GM18861 (cell line): ENCODE measurements around the gene ACSL4.
"Not testable (repeated sequence)": the region's sequence is repeated elsewhere in the genome, so short reads cannot be mapped to it uniquely, and the experiment has no call there.

ENCODE experiments used
- ATAC-seq: cut with Tn5 transposase; IDR thresholded peaks from one replicate; pipeline ENCODE4 v1.9.1; 2021; ENCODE audit not compliant: unreplicated experiment

ACSL4 gene

DNA sequence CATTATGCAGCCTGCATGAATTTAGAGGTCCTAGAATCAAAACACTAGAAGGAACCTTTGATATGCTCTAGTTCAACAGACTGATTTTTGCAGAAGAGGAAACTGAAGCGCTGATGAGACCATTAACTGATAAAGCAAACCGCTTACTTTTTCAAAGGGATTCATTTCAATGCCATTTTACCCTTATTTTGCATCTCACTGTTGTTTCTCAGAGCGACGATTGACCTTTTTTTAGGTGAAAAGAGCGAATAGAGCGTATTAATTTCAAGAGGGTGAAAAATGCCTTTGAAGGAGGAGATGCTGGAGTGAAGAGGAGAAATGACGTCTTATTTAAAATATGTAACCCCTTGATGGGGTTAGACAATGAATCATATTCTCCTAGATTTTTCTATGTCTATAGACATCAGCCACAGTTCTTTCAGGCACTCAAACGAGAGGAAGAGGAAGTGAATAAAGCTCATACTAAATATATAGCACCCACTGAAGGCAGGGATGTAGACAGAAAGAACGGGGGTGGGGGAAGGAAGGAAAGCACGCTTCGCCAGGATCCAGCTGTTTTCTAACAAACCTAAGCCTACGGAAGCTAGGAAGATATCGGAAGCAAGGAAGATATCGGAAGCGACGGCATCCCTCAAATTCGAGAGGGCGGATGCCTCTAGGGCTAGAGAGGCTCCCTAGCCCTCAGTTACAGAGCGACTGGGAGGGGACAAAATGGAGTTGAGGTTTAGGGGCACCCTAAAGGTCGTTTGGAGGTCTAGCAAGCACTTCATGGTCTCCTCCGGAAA lies 848 bp downstream of the ACSL4 start:
- no peak for ATAC-seq

DNA sequence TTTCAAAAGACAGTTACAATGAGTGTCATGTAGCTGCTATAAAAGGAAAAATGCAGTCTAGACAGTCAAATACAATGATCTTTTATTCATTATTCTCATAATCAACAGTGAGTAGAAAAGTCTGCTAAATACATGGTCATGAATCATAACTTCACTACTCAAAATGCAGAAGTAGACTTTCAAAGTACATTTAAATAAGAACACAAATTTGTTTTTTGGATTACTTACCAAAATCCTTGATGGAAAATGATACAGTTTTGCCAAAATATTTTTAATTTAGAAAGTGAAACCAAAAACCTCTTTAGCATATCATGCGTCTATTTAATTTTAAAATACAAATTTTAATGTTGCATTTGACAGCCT lies 4.9 kb downstream of the ACSL4 start:
- ATAC-seq, result no peak

DNA sequence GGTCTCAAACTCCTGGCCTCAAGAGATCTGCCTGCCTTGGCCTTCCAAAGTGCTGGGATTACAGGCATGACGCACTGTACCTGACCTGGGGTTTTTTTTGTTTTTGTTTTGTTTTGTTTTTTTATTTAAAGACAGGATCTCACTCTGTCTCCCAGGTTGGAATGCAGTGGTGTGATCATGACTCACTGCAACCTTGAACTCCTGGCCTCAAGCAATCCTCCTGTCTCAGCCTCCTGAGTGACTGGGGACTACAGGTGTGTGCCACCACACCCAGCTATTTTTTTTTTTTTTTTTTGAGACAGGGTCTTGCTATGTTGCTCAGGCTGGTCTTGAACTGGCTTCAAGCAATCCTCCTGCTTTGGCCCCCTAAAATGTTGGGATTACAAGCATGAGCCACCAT lies 8.1 kb downstream of the ACSL4 start:
- ATAC-seq, result not testable (repeated sequence)

DNA sequence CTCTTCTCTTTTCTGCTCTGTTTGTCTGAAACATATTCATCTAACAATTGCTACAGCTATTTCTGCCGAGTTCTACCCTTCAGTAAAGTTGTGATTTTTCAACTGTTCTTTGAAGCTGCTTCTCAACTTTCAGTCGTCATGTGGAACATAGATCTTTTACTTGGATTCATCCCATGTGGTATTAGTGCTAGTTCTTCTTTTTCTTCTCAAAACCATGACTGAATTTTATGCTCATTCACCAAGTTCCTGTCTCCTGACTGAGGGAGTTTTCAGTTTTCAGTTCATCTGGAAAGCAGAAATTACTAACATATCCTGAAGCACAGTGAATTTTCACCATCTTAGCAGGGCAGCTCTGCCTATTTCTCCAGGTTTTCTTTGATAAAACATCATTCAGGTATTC lies 12.1 kb downstream of the ACSL4 start:
- ATAC-seq, result no peak

DNA sequence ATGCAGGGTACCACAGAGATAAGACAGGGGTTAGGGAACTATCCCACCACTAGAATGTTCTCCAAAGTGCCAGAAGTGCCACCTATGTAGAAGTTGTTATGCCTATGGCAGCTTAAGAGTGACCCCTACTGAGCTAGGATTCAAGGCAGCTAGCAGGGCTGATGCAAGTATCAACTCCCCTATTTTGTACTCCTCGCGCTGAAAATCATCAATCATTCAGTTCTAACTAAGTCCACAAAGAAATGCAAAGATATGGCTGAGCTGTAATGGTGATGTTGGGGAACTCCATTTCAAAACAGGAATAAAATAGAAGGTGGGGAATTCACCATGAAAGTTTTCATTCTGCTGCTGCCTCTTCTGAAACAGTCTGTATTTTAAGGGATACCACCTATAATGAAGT lies 13.8 kb downstream of the ACSL4 start:
- no peak for ATAC-seq

DNA sequence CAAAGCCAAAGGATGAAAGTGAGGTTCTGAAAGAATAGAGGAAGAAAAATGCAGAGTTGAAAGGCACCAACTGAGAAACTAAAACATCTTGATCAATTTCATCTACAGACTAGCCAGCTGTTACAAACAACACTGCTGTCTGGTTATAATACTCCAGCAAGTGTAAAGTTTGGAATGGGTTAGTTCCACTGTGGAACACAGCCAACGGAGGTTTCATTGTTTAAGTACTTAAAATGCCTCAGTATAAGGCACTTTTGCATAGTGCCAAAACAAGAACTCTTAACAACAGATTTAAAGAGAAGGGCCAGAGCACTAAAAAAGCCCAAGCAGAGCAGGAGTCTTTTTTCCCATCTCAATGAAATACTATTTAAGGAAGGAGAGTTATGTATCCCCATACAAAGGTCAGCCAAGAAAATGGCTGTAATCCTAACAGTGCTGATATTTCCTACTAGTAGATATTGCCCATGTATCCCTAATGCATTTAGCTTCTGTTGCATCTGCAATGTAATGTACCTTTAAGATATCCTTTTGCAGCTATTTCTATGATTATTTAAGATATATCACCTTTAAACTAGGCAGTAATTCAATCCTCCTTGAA lies 16.5 kb downstream of the ACSL4 start:
- no peak for ATAC-seq

DNA sequence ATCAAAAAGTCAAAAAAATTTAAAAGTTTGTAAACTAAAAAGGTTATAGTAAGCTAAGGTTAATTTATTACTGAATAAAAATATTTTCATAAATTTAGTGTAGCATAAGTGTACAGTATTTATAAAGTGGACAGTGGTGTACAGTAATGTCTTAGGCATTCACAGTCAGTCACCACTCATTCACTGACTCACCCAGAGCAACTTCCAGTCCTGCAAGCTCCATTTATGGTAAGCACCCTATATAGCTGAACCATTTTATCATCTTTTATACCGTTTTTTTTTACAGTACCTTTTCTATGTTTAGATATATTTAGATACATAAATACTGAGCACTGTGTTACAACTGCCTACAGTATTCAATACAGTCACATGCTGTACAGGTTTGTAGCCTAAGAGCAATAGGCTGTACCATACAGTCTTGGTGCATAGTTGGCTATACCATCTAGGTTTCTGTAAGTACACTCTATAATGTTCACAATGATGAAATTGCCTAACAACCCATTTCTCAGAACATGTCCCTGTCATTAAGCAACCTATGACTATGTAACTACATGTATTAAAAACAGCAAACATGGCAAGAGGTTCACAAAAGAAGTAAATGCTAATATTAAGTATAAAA lies 18.6 kb downstream of the ACSL4 start:
- ATAC-seq, result no peak

DNA sequence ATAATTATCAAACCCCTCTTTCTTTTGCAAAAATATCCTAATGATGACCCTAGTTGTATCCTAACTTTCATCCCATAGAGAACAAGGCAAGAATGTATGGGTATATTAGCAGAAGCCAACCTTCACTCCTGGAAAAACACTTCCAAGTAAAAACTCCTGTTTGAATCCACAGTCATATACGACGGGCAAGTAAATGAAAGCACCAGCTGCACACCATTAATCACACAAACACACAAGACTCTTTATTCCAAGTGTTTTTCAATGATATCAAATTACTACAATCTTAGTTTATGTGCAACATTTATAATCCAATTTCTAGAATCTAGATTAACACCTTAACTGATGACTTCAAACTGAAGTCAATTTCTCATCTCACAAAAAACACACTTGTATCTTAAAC lies 22.9 kb downstream of the ACSL4 start:
- ATAC-seq, result no peak

DNA sequence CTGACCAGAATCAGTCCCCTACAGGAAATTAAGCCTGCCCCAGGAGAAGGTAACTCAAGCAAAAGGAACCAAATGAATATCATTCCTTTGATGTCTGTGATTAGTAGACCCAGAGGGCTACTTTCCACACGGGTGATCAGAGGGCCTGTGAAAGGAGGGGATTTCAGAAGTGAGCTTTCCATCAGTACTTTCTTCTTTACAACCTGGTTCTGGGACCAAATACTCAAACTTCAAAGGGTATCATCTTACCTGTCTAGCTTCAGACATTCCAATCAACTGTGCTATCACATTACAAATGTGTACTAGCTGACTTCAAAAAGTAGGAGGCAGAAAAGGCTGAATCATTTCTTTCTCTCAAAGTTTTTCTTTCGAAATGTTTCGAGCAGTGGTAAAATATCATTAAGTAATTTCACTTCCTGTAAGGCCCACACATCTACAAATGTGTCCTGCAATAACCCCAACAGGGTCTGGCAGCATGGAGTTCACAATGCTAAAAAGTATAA lies 23.9 kb downstream of the ACSL4 start:
- ATAC-seq, result peak; percentile 50

DNA sequence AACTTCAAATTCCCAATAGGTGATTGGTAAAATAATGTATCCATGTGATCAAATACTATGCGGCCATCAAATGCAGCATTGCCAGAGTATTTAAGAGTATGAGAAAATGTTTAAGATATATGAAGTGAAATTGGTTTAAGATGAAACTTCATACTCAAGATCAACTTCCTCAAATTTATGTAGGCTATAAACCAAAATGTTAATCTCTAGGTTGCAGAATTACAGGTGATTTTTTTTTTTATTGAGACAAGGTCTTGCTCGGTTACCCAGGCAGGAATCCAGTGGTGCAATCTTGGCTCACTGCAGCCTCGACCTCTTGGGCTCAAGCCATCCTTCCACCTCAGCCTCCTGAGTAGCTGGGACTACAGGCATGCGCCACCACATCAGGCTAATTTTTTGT lies 25.3 kb downstream of the ACSL4 start:
- ATAC-seq, result no peak

DNA sequence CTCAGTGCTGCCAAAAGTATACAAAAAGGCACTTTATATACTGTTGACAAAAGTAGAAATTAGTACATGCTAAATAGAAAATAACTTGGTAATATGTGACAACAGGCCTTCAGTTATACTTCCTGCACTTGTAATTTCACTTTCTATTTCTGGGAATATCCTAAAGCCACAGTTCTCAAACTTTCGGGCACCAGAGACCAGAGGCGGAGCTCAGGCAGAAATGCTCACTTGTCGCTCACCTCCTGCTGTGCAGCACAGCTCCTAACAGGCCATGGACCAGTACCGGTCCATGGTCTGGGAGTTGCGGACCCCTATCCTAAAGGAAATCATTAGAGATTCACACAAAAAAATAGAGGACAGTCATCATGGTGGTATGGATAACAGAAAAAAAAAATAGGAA lies 25.7 kb downstream of the ACSL4 start:
- no peak for ATAC-seq

DNA sequence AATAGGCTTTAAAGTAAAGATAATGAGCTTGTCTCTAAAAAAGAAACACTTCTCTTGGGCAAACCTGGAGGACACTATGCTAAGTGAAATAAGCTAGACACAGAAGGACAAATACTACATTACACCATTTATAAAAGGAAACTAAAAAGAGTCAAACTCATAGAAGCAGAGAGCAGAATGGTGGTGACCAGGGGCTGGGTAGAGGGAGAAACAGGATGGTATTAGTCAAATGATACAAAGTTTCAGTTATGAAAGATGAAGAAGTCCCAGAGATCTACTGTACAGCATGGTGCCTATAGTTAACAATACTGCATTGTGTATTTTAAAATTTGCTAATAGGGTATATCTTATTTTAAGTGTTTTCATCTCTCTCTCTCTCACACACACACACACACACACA lies 28.5 kb downstream of the ACSL4 start:
- ATAC-seq, result peak; percentile 67

DNA sequence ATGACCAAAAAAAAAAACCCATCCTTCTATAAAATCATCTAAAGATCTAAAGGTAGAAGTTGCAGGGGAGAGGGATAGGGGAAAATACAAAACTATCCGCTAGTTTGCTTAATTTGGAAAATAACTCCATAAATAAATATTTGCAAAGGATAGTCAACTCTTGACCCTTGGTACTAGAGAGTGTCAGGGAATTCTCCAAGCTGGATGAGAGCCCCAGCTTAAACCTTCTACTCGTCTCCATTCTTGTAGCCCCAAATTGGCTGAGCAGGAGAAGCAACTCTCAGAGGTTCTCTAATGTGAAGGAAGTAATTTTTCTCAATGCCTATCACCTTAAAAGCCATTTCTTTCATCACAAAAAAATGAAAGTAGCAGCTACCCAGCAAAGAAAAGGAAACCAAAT lies 35.2 kb downstream of the ACSL4 start:
- no peak for ATAC-seq

DNA sequence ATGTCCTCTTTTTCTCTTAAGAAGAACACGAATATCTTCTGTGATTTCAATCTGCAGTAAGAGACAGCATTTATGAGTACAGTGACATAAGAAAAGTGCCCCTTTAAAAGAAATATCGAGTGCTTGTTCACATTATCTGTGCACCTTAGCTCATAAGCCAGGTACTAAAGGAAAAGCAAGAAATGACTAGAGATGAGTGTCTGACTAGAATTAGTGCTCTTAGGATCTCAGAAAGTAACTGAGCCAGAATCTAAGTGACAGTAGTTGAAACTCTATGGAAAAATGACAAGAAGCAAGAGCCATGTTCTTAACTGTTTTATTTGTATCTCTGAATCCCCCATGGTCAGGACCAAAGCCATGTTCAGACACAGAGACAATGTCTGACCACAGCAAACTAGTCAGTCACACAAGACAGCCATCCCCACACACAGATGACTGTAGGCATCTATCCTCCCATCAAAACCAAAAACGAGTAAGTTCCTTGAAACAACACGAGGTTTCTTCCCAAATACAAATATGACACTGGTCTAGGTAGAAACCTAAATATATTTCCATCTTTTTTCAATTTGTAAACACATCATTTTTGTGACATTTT lies 36.8 kb downstream of the ACSL4 start:
- no peak for ATAC-seq

DNA sequence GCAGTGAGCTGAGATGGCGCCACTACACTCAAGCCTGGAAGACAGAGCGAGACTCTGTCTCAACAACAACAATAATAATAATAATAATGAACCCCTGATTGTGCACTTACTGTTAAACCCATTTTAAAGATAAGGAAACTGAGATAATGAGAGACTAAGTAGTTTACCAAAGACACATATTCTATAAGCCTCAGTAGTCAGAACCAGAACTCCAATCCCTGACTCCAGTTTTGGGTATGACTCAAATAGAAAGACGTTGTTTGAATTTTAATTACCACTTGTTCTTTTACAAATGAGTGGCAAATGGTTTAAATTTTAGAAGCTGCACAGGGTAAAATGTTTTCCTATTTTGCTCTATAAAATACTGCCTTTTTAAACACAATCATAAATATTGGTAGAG lies 37.4 kb downstream of the ACSL4 start:
- no peak for ATAC-seq

DNA sequence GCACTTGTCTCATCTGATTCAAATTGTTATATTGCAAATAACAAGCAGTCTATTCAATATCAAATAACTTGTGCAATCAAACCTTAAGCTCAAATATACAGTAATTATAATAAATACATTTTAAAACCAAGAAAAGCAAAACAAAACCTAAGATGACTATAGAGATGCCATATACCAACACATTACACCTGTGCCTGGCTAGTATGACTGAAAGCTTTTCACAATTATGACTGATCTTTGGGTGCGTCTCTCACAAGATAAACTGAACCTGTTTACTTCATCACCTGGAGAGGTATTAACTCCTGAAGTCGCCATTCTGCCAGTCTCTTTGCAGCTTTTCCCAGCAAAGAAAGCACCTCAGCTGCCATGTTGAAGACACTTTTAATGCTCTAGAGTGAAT lies 41.3 kb downstream of the ACSL4 start:
- no peak for ATAC-seq

DNA sequence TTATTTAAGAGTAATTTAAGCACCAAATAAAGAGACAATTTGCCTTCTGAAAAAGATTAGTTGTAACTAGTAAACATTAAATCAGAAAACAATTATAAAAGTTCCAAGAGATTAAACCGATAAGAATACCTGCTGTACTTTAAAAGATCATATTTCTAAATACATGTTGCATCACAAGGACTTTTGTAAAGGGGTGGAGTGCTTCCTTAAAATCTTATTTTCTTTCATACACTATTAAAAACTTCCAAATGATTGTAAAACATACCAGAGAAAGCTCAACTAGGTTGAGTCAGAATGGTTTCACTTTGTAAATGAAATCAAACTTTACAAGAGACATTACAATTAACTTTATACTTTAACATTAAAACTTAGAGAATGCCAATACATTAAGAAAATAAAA lies 41.8 kb downstream of the ACSL4 start:
- ATAC-seq, result no peak

DNA sequence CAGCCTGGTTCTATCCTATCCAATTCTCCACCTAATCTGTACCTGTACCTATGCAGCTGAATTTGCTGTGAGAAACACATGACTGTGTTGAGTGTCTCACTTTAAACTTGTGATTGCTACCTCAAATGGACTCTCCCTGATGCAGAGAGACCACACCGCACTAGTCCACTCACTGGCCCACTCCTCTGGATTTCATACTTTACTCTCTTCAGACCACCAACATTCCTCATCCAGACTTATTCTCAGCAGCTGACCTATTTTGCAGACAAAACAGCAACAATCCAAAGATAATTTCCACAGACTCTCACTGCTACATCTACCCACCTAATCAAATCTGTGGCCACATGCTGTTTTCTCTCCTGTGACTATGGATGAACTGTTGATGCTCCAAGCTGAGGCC lies 45.2 kb downstream of the ACSL4 start:
- no peak for ATAC-seq

DNA sequence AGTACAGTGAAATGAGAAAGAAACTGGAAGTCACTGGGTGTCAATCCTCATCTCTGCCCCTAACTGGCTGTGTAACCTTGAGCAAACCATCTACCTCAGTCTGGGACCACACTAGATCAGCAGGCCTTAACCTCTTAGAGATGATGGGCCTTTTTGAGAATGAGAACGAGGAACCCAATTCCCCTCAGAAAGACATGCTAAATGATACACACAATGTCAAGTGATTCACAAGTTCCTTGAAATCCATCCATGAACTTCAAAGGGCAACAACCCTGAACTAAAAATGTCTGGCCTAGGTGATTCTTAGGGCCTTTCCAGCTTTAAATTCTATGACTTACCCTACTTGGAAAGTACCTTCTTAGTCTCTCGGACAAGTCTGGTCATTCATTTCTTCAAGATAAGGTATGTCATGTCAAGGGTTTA lies 47.4 kb downstream of the ACSL4 start:
- no peak for ATAC-seq

DNA sequence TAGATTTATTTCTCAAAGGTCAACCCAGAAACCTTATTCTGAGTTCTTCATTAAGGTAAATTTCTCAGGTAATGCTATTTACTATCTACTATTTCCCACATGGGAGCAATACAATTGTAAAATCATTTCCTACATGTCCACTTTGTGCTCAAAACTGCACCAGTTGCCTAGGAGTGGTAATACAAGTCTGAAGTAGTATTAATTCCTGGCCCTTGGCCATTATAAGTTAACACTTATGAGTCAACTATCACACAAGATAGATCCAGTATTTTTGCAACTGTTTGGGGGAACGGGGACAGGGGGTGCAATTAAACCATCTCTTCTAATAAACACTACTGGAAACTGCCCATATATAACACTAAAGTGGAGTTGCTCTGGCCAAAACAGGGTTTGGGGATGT lies 48.9 kb downstream of the ACSL4 start:
- ATAC-seq, result no peak

DNA sequence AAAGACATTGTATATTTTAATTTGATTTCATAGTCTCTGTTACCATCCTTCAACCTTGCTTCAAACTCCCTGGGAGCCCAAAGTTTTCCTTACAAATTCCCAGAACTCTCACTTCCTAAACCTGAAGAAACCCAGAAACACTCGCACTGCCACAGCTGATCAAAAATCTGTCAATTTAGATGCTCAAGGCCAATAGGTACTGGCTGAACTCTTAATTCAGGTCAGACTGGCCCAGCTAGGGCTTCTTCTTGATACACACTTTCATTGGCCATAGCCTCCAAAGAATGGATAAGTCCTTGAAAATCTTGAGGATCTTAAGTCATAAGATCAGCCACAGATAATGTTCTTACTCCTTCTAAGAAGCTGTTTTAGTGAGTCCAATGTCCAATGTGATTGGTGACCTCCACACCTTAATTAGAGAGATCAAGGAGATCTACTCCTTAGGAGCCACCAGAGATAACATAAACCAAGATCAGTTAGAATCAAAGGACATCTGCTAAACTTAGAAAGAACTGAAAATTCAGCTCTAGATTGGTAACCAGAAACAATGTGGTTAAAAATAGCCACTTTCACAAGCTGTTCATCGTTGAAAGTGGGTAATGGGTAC lies 51.5 kb downstream of the ACSL4 start:
- ATAC-seq, result no peak

DNA sequence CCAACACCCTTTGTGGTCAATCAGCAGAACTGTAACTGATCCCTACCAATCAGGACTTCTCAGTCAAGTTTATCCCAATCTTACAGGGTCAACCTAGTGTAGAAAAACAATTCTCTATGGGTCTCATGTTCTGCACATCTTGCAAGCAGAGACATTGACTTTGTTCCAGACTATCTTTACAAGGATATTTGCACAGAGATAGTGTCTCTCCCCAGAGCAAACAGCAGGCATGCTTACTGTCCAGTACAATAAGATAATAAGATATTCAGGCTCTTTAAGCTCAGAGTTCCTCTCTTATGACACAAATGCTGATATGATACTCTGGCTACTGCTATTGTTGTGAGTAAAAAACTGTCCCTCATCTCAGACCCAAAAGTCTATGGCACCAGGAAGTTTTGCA lies 53.2 kb downstream of the ACSL4 start:
- ATAC-seq, result no peak
